GM18499 (cell line): ENCODE data around the gene OGA.
"Not testable (repeated sequence)": the region's sequence is repeated elsewhere in the genome, so short reads cannot be mapped to it uniquely, and the experiment has no call there.

Experiments
- ATAC-seq: cut with Tn5 transposase; IDR thresholded peaks from one replicate; pipeline ENCODE4 v1.9.1; 2021; ENCODE audit warnings: moderate number of reproducible peaks; ENCODE audit not compliant: insufficient read depth, unreplicated experiment

The OGA gene

GRCh38 chr10:101814466-101815071 is 3.7 kb downstream of the OGA start:
- no peak for ATAC-seq

GRCh38 chr10:101812606-101813005 is 5.6 kb downstream of the OGA start:
- ATAC-seq: no peak

- ATAC-seq: no peak
Measured at GRCh38 chr10:101807158-101807557, 11.1 kb downstream of the OGA start.

GRCh38 chr10:101803511-101803910 is 14.7 kb downstream of the OGA start:
- ATAC-seq: no peak

GRCh38 chr10:101797403-101798059 is 20.7 kb downstream of the OGA start:
- no peak for ATAC-seq

GRCh38 chr10:101793526-101793925 is 24.7 kb downstream of the OGA start:
- ATAC-seq: no peak

- no peak for ATAC-seq
Measured at GRCh38 chr10:101789686-101790085, 28.6 kb downstream of the OGA start.

GRCh38 chr10:101789231-101789630 is 29.0 kb downstream of the OGA start:
- not testable (repeated sequence) for ATAC-seq

- no peak for ATAC-seq
Measured at GRCh38 chr10:101785801-101786200, 32.4 kb downstream of the OGA start.

GRCh38 chr10:101784558-101784957 is 33.7 kb downstream of the OGA start:
- no peak for ATAC-seq

GRCh38 chr10:101783736-101784118 is 34.5 kb downstream of the OGA start:
- no peak for ATAC-seq

GRCh38 chr10:101782811-101783735 is 35.2 kb downstream of the OGA start, which contains the start of gene NPM3:
NPM3 (minus strand) TSS chr10:101783446; CDS start chr10:101783390, 56 bp downstream.
- no peak for ATAC-seq

- ATAC-seq: no peak
Measured at GRCh38 chr10:101781984-101782810, 36.0 kb downstream of the OGA start.

GRCh38 chr10:101781655-101781983 is 36.6 kb downstream of the OGA start:
- ATAC-seq: no peak

GRCh38 chr10:101780818-101781654 is 37.2 kb downstream of the OGA start:
- no peak for ATAC-seq

GRCh38 chr10:101780187-101780817 is 37.9 kb downstream of the OGA start:
- no peak for ATAC-seq

GRCh38 chr10:101779544-101780186 is 38.6 kb downstream of the OGA start:
- no peak for ATAC-seq

GRCh38 chr10:101778781-101779543 is 39.3 kb downstream of the OGA start:
- no peak for ATAC-seq
